Frontal cortex (tissue), 4 donors: ENCODE results near the gene VGLL4. TPM values are rescaled to one million over a fixed set of nuclear protein-coding genes. Genes with fewer than 3 reads are reported as not detected.
"Not testable (repeated sequence)": the region's sequence is repeated elsewhere in the genome, so short reads cannot be mapped to it uniquely, and the experiment has no call there.

ENCODE experiments used
- DNase-seq, 2 donors: peaks; one replicate each; pipeline ENCODE4 v3.0.0; 2012; ENCODE audit warnings: low spot score in 2 of 2
- FAIRE-seq: peaks from 2 replicates; lab custom pipeline; 2012; peaks lifted over from hg19 to GRCh38; lab: Jason Lieb, UNC
- total RNA-seq: library from RNA; depleted of rRNA; stranded (reverse); fragments of >200 nt; gene quantifications from one replicate; pipeline ENCODE4 v1.2.3, GENCODE V29; 2014
- donor health status: control.
- donor health status: control.
- donor health status: control.

VGLL4 gene
- total RNA-seq, 1 donor from 2014 or later = 83.2 TPM

- FAIRE-seq (no peak), DNase-seq (peak in 1 of 2 donors; percentile 52)
Observed at GRCh38 chr3:11591391-11592282, 52.1 kb downstream of the VGLL4 start.

GRCh38 chr3:11591002-11591355 is 52.7 kb downstream of the VGLL4 start:
- FAIRE-seq = no peak

GRCh38 chr3:11589706-11590105 is 54.0 kb downstream of the VGLL4 start:
- FAIRE-seq (no peak), DNase-seq (no peak)

More at GRCh38 chr3:11591002-11591355, 52.7 kb downstream of the VGLL4 start:
- no peak for DNase-seq

- no peak for FAIRE-seq
- DNase-seq = no peak
Observed at GRCh38 chr3:11588755-11589154, 55.0 kb downstream of the VGLL4 start.

- DNase-seq (no peak), FAIRE-seq (no peak)
Observed at GRCh38 chr3:11588338-11588737, 55.4 kb downstream of the VGLL4 start.

GRCh38 chr3:11587766-11588165 is 55.9 kb downstream of the VGLL4 start:
- FAIRE-seq (no peak), DNase-seq (no peak)

GRCh38 chr3:11584570-11584969 is 59.1 kb downstream of the VGLL4 start:
- no peak for DNase-seq
- FAIRE-seq = no peak

- no peak for FAIRE-seq
- no peak for DNase-seq
Observed at GRCh38 chr3:11583638-11584046, 60.1 kb downstream of the VGLL4 start.

- DNase-seq = no peak
- no peak for FAIRE-seq
Observed at GRCh38 chr3:11583235-11583634, 60.5 kb downstream of the VGLL4 start.

GRCh38 chr3:11582191-11582968 is 61.3 kb downstream of the VGLL4 start:
- FAIRE-seq = no peak

GRCh38 chr3:11581237-11582190 is 62.2 kb downstream of the VGLL4 start:
- DNase-seq = no peak
- no peak for FAIRE-seq

More at GRCh38 chr3:11582191-11582968, 61.3 kb downstream of the VGLL4 start:
- DNase-seq = no peak

GRCh38 chr3:11580645-11581044 is 63.1 kb downstream of the VGLL4 start:
- FAIRE-seq (no peak), DNase-seq (no peak)

GRCh38 chr3:11578169-11578568 is 65.5 kb downstream of the VGLL4 start:
- no peak for FAIRE-seq
- no peak for DNase-seq

GRCh38 chr3:11576453-11576852 is 67.3 kb downstream of the VGLL4 start:
- DNase-seq (no peak), FAIRE-seq (no peak)

- DNase-seq = no peak
- no peak for FAIRE-seq
Observed at GRCh38 chr3:11575677-11576076, 68.0 kb downstream of the VGLL4 start.

GRCh38 chr3:11574981-11575669 is 68.6 kb downstream of the VGLL4 start:
- no peak for FAIRE-seq
- DNase-seq = no peak

- DNase-seq, FAIRE-seq: not testable (repeated sequence)
Observed at GRCh38 chr3:11572660-11573059, 71.1 kb downstream of the VGLL4 start.

GRCh38 chr3:11570789-11571495 is 72.8 kb downstream of the VGLL4 start:
- FAIRE-seq = no peak

GRCh38 chr3:11570251-11570650 is 73.5 kb downstream of the VGLL4 start:
- DNase-seq (no peak), FAIRE-seq (no peak)

More at GRCh38 chr3:11570789-11571495, 72.8 kb downstream of the VGLL4 start:
- DNase-seq = no peak
